Hepatocyte (in vitro differentiated cells): Measurements from ENCODE around the gene ZFYVE9.

Experiments used
- EZH2 ChIP-seq: fragments of 200-600 bp; sonication (generic); IDR thresholded peaks from 2 replicates; pipeline ENCODE4 v1.6.1; 2016; ENCODE audit warnings: antibody characterized with exemption, mild to moderate bottlenecking, borderline replicate concordance
- TF ChIP-seq, protein P1 (sequence below): fragments of 200-600 bp; sonication (generic); IDR thresholded peaks from 2 replicates; pipeline ENCODE4 v1.5.1; 2016; ENCODE audit warnings: antibody characterized with exemption, mild to moderate bottlenecking; ENCODE audit not compliant: poor library complexity

DNA sequence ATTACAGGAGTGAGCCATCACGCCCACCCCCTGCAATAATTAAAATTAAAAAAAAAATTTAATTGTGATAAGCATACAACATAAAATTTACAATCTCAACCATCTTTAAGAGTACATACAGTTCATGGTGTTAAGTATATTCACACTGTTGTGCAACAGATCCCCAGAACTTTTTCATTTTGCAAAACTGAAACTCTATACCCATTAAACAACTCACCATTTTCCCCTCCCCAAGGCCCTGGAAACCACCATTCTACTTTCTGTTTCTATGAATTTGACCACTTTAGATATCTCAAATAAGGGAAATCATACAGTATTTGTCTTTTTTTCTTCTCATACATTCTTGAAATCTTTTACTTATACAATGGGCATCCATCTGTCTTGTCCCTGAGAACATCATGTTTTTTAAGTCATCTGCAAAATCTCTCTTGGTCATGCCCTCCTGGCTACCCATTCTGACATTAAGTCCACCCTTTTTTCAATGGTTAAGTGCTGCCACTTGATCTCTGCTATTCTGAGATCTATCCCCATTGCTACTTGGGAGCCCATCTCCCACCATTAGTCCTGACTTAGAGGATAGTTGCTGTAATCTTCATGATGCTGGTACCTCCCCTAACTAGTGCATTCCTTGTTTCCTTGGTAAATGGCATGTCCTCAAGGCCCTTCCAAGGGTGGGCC is 39.4 kb upstream of the ZFYVE9 start:
- TF ChIP-seq, protein P1, sequence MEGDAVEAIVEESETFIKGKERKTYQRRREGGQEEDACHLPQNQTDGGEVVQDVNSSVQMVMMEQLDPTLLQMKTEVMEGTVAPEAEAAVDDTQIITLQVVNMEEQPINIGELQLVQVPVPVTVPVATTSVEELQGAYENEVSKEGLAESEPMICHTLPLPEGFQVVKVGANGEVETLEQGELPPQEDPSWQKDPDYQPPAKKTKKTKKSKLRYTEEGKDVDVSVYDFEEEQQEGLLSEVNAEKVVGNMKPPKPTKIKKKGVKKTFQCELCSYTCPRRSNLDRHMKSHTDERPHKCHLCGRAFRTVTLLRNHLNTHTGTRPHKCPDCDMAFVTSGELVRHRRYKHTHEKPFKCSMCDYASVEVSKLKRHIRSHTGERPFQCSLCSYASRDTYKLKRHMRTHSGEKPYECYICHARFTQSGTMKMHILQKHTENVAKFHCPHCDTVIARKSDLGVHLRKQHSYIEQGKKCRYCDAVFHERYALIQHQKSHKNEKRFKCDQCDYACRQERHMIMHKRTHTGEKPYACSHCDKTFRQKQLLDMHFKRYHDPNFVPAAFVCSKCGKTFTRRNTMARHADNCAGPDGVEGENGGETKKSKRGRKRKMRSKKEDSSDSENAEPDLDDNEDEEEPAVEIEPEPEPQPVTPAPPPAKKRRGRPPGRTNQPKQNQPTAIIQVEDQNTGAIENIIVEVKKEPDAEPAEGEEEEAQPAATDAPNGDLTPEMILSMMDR: no peak
- no peak for TF ChIP-seq EZH2
